Keratinocyte (primary cell): ENCODE results near the gene AGPS. TPM values are rescaled to one million over a fixed set of nuclear protein-coding genes. Genes with fewer than 3 reads are reported as not detected.

Source experiments
- DNase-seq: peaks from one replicate; pipeline ENCODE4 v3.0.0-alpha.2; 2011; ENCODE audit warnings: low read depth, missing footprints, low spot score
- FAIRE-seq: peaks from 2 replicates; lab custom pipeline; 2011; peaks lifted over from hg19 to GRCh38; lab: Jason Lieb, UNC
- H2AFZ ChIP-seq: 2 replicates; pipeline ENCODE4 v1.6.0; 2012; ENCODE audit warnings: low read length, control low read depth, inconsistent platforms; ENCODE audit not compliant: control insufficient read depth
- H3K27ac ChIP-seq: 2 replicates; pipeline ENCODE4 v1.5.1; 2011; ENCODE audit warnings: low read length; ENCODE audit not compliant: control insufficient read depth, insufficient read depth
- H3K27me3 ChIP-seq: 3 replicates; pipeline ENCODE4 v1.6.0; 2011; ENCODE audit warnings: low read length; ENCODE audit not compliant: control insufficient read depth, insufficient read depth; ENCODE audit errors: extremely low read depth
- H3K36me3 ChIP-seq, 2 experiments: 2 replicates in 1 of 2; 3 replicates in 1 of 2; pipeline ENCODE4 v1.5.1; 2011; ENCODE audit warnings: low read length in 2 of 2, mild to moderate bottlenecking in 1 of 2; ENCODE audit not compliant: control insufficient read depth in 2 of 2, insufficient read depth in 2 of 2; ENCODE audit errors: extremely low read depth in 1 of 2
- H3K4me1 ChIP-seq: 3 replicates; pipeline ENCODE4 v1.5.1; 2011; ENCODE audit warnings: low read length; ENCODE audit not compliant: control insufficient read depth, insufficient read depth; ENCODE audit errors: extremely low read depth
- H3K4me2 ChIP-seq: 3 replicates; pipeline ENCODE4 v1.6.0; 2011; ENCODE audit warnings: low read depth, low read length; ENCODE audit not compliant: control insufficient read depth, insufficient read depth; ENCODE audit errors: extremely low read depth
- H3K4me3 ChIP-seq, 3 experiments: fragments of 200-600 bp in 1 of 3; sonication (generic) in 1 of 3; 2 replicates in 2 of 3; 3 replicates in 1 of 3; pipeline ENCODE4 v1.5.1; 2011 to 2016; ENCODE audit warnings: low read length in 3 of 3, mild to moderate bottlenecking in 3 of 3, control low read depth in 2 of 3, inconsistent platforms in 1 of 3, low read depth in 1 of 3, mixed read lengths in 1 of 3, mixed run types in 1 of 3, moderate library complexity in 1 of 3; ENCODE audit not compliant: control insufficient read depth in 2 of 3, insufficient read depth in 2 of 3; ENCODE audit errors: extremely low read depth in 1 of 3
- H3K79me2 ChIP-seq: 2 replicates; pipeline ENCODE4 v1.6.0; 2012; ENCODE audit warnings: low read length; ENCODE audit not compliant: control insufficient read depth, insufficient read depth
- H3K9ac ChIP-seq: 3 replicates; pipeline ENCODE4 v1.6.0; 2011; ENCODE audit warnings: low read length; ENCODE audit not compliant: control insufficient read depth, insufficient read depth; ENCODE audit errors: extremely low read depth
- H3K9me1 ChIP-seq: 3 replicates; pipeline ENCODE4 v1.6.0; 2011; ENCODE audit warnings: low read length; ENCODE audit not compliant: control insufficient read depth, insufficient read depth; ENCODE audit errors: extremely low read depth
- H3K9me3 ChIP-seq: 2 replicates; pipeline ENCODE4 v1.5.1; 2012; ENCODE audit warnings: low read depth, low read length; ENCODE audit not compliant: control insufficient read depth
- H4K20me1 ChIP-seq: 3 replicates; pipeline ENCODE4 v1.6.0; 2011; ENCODE audit warnings: low read length; ENCODE audit not compliant: control insufficient read depth, insufficient read depth; ENCODE audit errors: extremely low read depth
- EZH2 ChIP-seq: IDR thresholded peaks from one replicate; pipeline ENCODE4 v1.6.1; 2012; ENCODE audit warnings: inconsistent platforms, mild to moderate bottlenecking, low read length, moderate library complexity
- dilution Hi-C: fragments of 300-500 bp; cut with MboI; formaldehyde crosslinking; loops from one replicate; pipeline ENCODE4 v1.7.0; 2020; ENCODE audit warnings: low sequenced_read_pairs; ENCODE audit not compliant: extremely low pct_ligation_motif_present
- polyA plus RNA-seq, 5 experiments: library from polyadenylated mRNA; depleted of rRNA in 3 of 5; stranded (reverse) in 3 of 5; stranded (forward) in 1 of 5; unstranded in 1 of 5; fragments of >200 nt; gene quantifications; 1 replicate in 1 of 5; 2 replicates in 3 of 5; 3 replicates in 1 of 5; pipeline versions ENCODE4 v1.2.1 to v1.2.3, GENCODE V29; 2011 to 2012; ENCODE audit warnings: missing spikeins in 2 of 5, low read depth in 1 of 5, low replicate concordance in 1 of 5
- TF ChIP-seq, protein P1 (sequence below), 3 experiments: IDR thresholded peaks in 1 of 3; conservative IDR thresholded peaks in 1 of 3; optimal IDR thresholded peaks in 1 of 3; 2 replicates in 2 of 3; 3 replicates in 1 of 3; pipeline versions ENCODE3 to v1.5.1; 2011; ENCODE audit warnings: low read length in 3 of 3, mild to moderate bottlenecking in 3 of 3, moderate library complexity in 2 of 3, control low read depth in 1 of 3, inconsistent platforms in 1 of 3; ENCODE audit not compliant: insufficient read depth in 2 of 3; ENCODE audit errors: extremely low read depth in 1 of 3

AGPS gene
- polyA plus RNA-seq, 1 donor (not counting 4 experiments of a cell fraction or from before 2014, with no cell fraction given) = 28.0 TPM

DNA sequence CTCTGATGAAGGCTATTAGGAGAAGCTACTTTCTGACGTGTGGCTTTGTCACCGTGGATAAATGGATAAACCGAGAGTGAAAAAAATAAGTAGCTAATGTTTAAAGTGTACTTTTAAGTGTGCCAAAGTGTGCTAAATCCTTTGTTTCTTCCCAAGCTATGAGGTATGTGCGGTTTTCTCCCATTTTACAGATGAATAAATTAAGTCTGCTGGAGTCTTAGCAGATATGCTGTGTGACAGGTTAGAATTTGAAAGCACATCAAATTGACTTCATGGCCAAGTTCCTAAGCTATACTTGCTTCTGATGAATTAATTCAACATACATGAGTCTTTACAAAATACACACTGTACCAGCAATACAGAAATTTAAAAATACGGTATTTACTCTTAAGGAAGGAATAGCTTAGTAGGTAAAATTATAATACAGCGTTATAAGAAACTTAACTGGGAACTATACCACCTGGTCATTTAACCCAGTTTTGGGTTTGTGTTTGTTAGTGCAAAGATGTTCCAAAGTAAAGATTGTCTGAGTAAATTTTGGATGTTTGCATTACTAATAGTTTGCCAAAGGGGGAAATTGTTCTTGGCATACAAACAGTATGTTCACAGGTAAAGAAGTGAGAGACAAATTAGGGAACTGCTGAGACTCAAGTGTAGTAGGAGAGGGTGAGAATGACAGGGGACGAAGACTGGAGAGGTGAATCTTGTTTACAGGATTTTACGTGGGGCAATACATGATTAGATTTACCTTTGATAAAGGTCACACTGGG, 1.4 kb downstream of the AGPS start:
- peaks cover 49% of the 10 kb centered on the region for H3K79me2 ChIP-seq
- dilution Hi-C loops = no loop called here
- H3K4me1 ChIP-seq = peaks cover 38% of the 10 kb centered on the region

DNA sequence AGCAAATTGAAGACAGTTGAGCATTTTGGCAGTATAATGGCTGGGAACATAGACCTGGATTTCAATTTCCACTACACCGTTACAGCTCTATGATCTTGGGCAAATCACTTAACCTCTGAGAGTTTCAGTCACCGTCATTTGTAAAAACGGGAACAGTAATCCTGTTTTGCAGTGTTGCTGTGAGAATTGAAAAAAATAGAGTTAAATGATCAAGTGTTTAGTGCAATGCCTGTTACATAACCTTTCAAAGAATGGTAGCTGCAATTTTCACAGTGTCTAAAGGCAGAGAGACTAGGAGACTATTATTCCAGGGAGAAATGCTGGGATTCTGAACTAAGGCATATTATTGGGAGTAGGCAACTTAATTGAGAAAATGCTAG, 2.0 kb downstream of the AGPS start:
- dilution Hi-C loops = no loop called here
- no peak overlapping the region for H2AFZ ChIP-seq
- no peak overlapping the region for H3K27ac ChIP-seq
- DNase-seq (no peak), FAIRE-seq (no peak)
- H3K4me2 ChIP-seq = peak overlapping the region; percentile 93
- no peaks in the 10 kb centered on the region for H3K9me1 ChIP-seq
- TF ChIP-seq EZH2 = no peak
- TF ChIP-seq, protein P1, sequence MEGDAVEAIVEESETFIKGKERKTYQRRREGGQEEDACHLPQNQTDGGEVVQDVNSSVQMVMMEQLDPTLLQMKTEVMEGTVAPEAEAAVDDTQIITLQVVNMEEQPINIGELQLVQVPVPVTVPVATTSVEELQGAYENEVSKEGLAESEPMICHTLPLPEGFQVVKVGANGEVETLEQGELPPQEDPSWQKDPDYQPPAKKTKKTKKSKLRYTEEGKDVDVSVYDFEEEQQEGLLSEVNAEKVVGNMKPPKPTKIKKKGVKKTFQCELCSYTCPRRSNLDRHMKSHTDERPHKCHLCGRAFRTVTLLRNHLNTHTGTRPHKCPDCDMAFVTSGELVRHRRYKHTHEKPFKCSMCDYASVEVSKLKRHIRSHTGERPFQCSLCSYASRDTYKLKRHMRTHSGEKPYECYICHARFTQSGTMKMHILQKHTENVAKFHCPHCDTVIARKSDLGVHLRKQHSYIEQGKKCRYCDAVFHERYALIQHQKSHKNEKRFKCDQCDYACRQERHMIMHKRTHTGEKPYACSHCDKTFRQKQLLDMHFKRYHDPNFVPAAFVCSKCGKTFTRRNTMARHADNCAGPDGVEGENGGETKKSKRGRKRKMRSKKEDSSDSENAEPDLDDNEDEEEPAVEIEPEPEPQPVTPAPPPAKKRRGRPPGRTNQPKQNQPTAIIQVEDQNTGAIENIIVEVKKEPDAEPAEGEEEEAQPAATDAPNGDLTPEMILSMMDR (optimal IDR thresholded peaks at IDR 0.05 in 1 of 3, IDR thresholded peaks at IDR 0.05 in 1 of 3, conservative IDR thresholded peaks at IDR 0.05 in 1 of 3; ENCODE audit: extremely low read depth in 1 of 3, insufficient read depth in 2 of 3, low read length in 3 of 3) = no peak
- H4K20me1 ChIP-seq = no peaks in the 10 kb centered on the region
- H3K79me2 ChIP-seq = peaks cover 55% of the 10 kb centered on the region
- H3K9me3 ChIP-seq = no peaks in the 10 kb centered on the region
- no peaks in the 10 kb centered on the region for H3K27me3 ChIP-seq
- H3K4me1 ChIP-seq = peaks cover 38% of the 10 kb centered on the region
- no peak overlapping the region for H3K4me3 ChIP-seq
- no peaks in the 10 kb centered on the region for H3K36me3 ChIP-seq
- H3K9ac ChIP-seq = no peak overlapping the region

More for the DNA sequence above, 1.4 kb downstream of the AGPS start:
- H3K9ac ChIP-seq = no peak overlapping the region
- H3K27ac ChIP-seq = no peak overlapping the region
- H3K27me3 ChIP-seq = no peaks in the 10 kb centered on the region
- H4K20me1 ChIP-seq = no peaks in the 10 kb centered on the region
- H3K9me1 ChIP-seq = no peaks in the 10 kb centered on the region
- peak overlapping the region; percentile 82 to 86 (median 84) for H3K4me3 ChIP-seq
- DNase-seq (no peak), FAIRE-seq (no peak)
- H3K36me3 ChIP-seq = no peaks in the 10 kb centered on the region
- no peak overlapping the region for H2AFZ ChIP-seq
- no peaks in the 10 kb centered on the region for H3K9me3 ChIP-seq
- TF ChIP-seq, protein P1 (optimal IDR thresholded peaks at IDR 0.05 in 1 of 3, IDR thresholded peaks at IDR 0.05 in 1 of 3, conservative IDR thresholded peaks at IDR 0.05 in 1 of 3; ENCODE audit: extremely low read depth in 1 of 3, insufficient read depth in 2 of 3, low read length in 3 of 3) = no peak
- H3K4me2 ChIP-seq = peak overlapping the region; percentile 93
